Measurements from ENCODE around the gene ANKRD34B.

Gene ANKRD34B

DNA sequence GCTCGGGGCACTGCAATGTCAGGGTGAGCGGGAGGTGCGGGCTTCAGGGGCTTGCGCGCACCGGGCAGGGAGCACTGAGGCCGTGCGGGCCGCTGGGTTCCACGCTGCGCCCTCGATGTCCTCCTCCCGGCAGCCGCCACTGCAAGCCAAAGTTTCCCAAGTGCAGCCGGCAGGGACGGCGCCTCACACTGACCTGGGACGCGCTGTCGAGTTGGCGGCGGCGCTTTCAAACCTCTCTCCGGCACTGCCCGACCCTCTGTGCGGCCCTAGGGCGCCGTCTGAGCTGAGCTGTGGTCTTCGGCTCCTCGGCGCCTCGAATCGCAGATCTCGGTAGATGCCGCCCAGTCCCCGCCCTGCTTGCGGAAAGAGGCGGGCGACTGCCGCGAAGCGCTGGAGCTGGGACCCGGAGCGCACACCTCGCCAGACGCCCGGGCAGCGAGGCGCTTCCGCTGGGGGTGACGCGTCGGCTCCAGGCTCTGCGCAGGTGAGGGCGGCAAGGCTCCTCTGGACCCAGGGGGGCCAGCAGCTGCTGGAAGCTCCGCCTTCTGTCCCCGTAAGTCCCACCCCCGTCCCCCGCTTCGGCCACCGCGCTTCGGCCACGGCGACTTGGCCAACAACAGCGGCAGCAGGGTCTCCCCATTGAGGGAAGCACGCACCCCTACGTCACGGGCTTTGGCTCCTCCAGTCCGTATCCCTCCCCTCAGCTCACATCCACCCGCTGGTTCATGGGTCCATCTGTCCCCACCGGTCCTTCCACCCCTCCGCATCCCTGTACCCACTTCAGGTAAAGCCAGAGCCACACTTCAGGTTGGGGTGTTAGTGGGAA lies at the start of gene ANKRD34B:
Gene ANKRD34B, minus strand, starts transcription at position 320 of the 826 bp plus-strand sequence. CDS start 10,261 bp downstream, outside the sequence.
- H3K4me3 Mint-ChIP-seq: peak within 1 kb of the TSS; percentile 65
- peaks cover 81% of the 10 kb centered on the region for H3K27me3 Mint-ChIP-seq
- H3K36me3 Mint-ChIP-seq: no peaks in the 10 kb centered on the region
- H3K4me1 Mint-ChIP-seq: peaks cover 9% of the 10 kb centered on the region
- no peak within 1 kb of the TSS for H3K27ac Mint-ChIP-seq
- CTCF ChIA-PET: no interaction called here
- H3K9me3 Mint-ChIP-seq: no peaks in the 10 kb centered on the region
- peak; percentile 67 for DNase-seq

DNA sequence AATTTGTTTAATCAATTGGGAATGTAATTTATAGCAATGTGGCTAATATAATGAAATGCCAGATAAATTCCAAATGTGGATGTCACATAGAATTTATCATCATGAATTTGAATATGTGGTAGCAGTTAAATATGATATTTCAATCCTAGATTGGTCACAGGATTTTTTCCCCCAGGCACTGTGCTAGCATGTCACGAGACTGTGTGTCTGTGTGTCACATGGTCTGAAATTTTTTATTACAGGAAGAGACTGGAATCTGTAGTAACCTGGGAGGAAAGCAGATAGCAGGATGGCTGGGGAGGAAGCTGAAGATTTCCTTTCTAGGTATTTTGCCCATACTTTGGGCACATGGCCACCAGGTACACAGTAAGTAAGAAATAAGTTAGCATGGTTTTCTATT lies 49.0 kb upstream of the ANKRD34B start:
- Mint-ChIP-seq H3K27ac (no peak overlapping the region), H3K27me3 (no peaks in the 10 kb centered on the region)

DNA sequence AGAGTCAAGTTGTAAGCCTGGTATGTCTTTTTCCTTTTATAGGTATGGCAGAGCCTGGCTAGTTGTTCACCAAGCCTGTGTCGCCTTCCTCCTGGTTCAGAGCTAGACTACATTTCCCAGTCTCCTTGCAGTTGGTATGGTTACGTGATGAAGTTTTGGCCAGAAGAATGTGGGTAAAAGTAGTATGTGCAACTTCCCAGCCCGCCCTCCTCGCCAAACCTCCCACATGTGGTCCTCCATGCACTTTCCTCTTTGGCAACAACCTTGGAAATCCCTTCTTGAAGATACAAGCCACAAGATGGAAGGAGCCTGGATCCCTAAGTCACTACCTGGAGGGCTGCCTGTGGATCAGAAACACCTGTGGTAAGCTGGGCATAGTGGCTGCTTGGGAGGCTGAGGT lies 48.4 kb upstream of the ANKRD34B start:
- CTCF ChIA-PET: no interaction called here
- DNase-seq: no peak
- peaks cover 4% of the 10 kb centered on the region for H3K4me1 Mint-ChIP-seq
- H3K27me3 Mint-ChIP-seq: no peaks in the 10 kb centered on the region
- H3K36me3 Mint-ChIP-seq: peaks cover 29% of the 10 kb centered on the region
- H3K9me3 Mint-ChIP-seq: no peaks in the 10 kb centered on the region
- H3K27ac Mint-ChIP-seq: no peak overlapping the region
- H3K4me3 Mint-ChIP-seq: no peak overlapping the region

More for the DNA sequence above, 49.0 kb upstream of the ANKRD34B start:
- CTCF ChIA-PET: no interaction called here
- no peak for DNase-seq
- no peak overlapping the region for H3K4me3 Mint-ChIP-seq
- no peaks in the 10 kb centered on the region for H3K9me3 Mint-ChIP-seq
- H3K4me1 Mint-ChIP-seq: peaks cover 4% of the 10 kb centered on the region
- H3K36me3 Mint-ChIP-seq: peaks cover 30% of the 10 kb centered on the region

- Mint-ChIP-seq H3K36me3 (peaks cover 10% of the 10 kb centered on the region), H3K4me3 (no peak overlapping the region), H3K4me1 (peaks cover 4% of the 10 kb centered on the region), H3K9me3 (peaks cover 2% of the 10 kb centered on the region), H3K27me3 (no peaks in the 10 kb centered on the region), H3K27ac (no peak overlapping the region)
- DNase-seq: no peak
- CTCF ChIA-PET: no interaction called here
Measured at GRCh38 chr5:80615266-80615914, 45.3 kb upstream of the ANKRD34B start.

DNA sequence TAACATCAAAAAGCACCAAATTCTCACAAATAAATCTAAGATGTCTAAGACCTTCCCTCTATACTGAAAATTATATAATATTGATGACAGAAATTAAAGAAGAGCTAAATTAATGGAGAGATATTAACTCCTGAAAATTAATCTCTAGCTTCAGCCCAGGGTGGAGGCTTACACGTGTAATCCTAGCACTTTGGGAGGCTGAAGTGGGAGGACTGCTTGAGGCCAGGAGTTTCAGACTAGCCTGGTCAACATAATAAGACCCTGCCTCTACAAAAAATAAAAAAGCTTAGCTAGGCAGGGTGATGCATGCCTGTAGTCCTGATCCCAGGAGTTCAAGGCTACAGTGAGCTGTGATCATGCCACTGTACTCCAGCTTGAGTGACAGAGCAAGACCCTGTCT lies 39.6 kb upstream of the ANKRD34B start:
- CTCF ChIA-PET: no interaction called here
- Mint-ChIP-seq H3K36me3 (peaks cover 1% of the 10 kb centered on the region), H3K27ac (no peak overlapping the region), H3K27me3 (no peaks in the 10 kb centered on the region), H3K9me3 (peaks cover 4% of the 10 kb centered on the region), H3K4me3 (no peak overlapping the region), H3K4me1 (peaks cover 2% of the 10 kb centered on the region)
- no peak for DNase-seq

- Mint-ChIP-seq H3K4me3 (no peak overlapping the region), H3K4me1 (peaks cover 2% of the 10 kb centered on the region), H3K36me3 (peaks cover 1% of the 10 kb centered on the region), H3K27me3 (no peaks in the 10 kb centered on the region), H3K27ac (no peak overlapping the region), H3K9me3 (peaks cover 4% of the 10 kb centered on the region)
- CTCF ChIA-PET: no interaction called here
- no peak for DNase-seq
Measured at GRCh38 chr5:80608731-80609130, 38.7 kb upstream of the ANKRD34B start.

GRCh38 chr5:80607832-80608231 lies 37.8 kb upstream of the ANKRD34B start:
- Mint-ChIP-seq H3K4me3 (no peak overlapping the region), H3K27me3 (no peaks in the 10 kb centered on the region), H3K27ac (no peak overlapping the region), H3K9me3 (peaks cover 4% of the 10 kb centered on the region), H3K36me3 (peaks cover 1% of the 10 kb centered on the region), H3K4me1 (peaks cover 2% of the 10 kb centered on the region)
- no peak for DNase-seq
- CTCF ChIA-PET: no interaction called here

- H3K36me3 Mint-ChIP-seq: peaks cover 1% of the 10 kb centered on the region
- peaks cover 4% of the 10 kb centered on the region for H3K9me3 Mint-ChIP-seq
- peaks cover 2% of the 10 kb centered on the region for H3K4me1 Mint-ChIP-seq
- no peaks in the 10 kb centered on the region for H3K27me3 Mint-ChIP-seq
- H3K27ac Mint-ChIP-seq: no peak overlapping the region
- CTCF ChIA-PET: no interaction called here
- H3K4me3 Mint-ChIP-seq: no peak overlapping the region
- no peak for DNase-seq
Measured at GRCh38 chr5:80607343-80607742, 37.3 kb upstream of the ANKRD34B start.

DNA sequence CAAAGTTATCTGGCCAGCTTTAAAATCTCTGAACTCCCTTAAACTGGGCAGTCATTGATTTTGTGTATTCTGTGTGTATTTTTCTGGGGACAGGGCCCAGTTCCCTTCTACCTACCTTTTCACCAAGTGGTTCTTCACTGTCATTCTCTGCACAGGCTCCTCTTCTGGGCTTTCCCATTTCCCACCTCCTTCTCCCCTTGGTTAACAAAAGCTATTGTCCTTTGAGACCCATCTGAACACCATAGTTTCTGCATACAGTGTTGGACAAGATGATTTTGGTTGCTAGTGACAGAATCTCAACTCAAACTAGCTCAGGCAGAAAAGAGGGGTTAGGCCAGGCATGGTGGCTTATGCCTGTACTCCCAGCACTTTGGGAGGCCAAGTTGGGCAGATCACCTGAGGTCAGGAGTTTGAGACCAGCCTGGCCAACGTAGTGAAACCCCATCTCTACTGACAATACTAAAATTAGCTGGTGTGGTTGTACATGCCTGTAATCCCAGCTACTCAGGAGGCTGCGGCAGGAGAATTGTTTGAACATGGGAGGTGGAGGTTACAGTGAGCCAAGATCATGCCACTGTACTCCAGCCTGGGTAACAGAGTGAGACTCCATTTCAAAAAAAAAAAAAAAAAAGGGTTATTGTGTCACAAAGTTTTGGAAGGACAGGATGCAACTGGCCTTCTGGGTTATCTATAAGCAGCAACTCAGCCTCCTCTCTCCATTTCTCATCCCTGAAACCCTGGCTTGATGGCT lies 31.0 kb upstream of the ANKRD34B start:
- no peaks in the 10 kb centered on the region for H3K9me3 Mint-ChIP-seq
- no peak overlapping the region for H3K27ac Mint-ChIP-seq
- no peaks in the 10 kb centered on the region for H3K27me3 Mint-ChIP-seq
- peak; percentile 25 for DNase-seq
- H3K36me3 Mint-ChIP-seq: no peaks in the 10 kb centered on the region
- H3K4me3 Mint-ChIP-seq: no peak overlapping the region
- CTCF ChIA-PET: no interaction called here
- no peaks in the 10 kb centered on the region for H3K4me1 Mint-ChIP-seq

GRCh38 chr5:80597500-80597899 lies 27.4 kb upstream of the ANKRD34B start:
- CTCF ChIA-PET: no interaction called here
- no peak for DNase-seq
- Mint-ChIP-seq H3K36me3 (no peaks in the 10 kb centered on the region), H3K4me1 (no peaks in the 10 kb centered on the region), H3K9me3 (no peaks in the 10 kb centered on the region), H3K4me3 (no peak overlapping the region), H3K27me3 (peaks cover 10% of the 10 kb centered on the region), H3K27ac (no peak overlapping the region)

DNA sequence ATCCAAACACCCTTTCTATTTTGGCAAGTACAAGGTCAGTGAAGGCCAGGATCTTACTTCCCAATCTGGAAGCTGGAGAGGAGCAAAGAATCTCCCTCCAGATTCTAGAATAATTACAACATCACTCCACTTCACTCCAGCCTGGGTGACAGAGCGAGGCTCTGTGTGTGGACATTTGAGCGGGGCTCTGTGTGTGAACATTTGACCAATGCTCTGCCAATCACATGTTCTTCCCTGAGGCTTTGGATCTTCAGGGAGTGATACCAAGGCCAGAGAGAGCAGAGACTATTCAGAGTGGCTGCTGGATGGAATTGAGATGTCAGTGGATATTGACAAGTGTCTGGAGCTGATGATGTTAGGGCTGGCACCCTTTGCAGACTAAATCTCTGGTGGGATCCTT lies 24.7 kb upstream of the ANKRD34B start:
- no peak for DNase-seq
- H3K9me3 Mint-ChIP-seq: no peaks in the 10 kb centered on the region
- CTCF ChIA-PET: no interaction called here
- no peaks in the 10 kb centered on the region for H3K36me3 Mint-ChIP-seq
- no peaks in the 10 kb centered on the region for H3K4me1 Mint-ChIP-seq
- H3K27me3 Mint-ChIP-seq: peaks cover 17% of the 10 kb centered on the region
- no peak overlapping the region for H3K27ac Mint-ChIP-seq
- no peak overlapping the region for H3K4me3 Mint-ChIP-seq

GRCh38 chr5:80592761-80593160 lies 22.7 kb upstream of the ANKRD34B start:
- peaks cover 17% of the 10 kb centered on the region for H3K27me3 Mint-ChIP-seq
- CTCF ChIA-PET: no interaction called here
- H3K36me3 Mint-ChIP-seq: no peaks in the 10 kb centered on the region

DNA sequence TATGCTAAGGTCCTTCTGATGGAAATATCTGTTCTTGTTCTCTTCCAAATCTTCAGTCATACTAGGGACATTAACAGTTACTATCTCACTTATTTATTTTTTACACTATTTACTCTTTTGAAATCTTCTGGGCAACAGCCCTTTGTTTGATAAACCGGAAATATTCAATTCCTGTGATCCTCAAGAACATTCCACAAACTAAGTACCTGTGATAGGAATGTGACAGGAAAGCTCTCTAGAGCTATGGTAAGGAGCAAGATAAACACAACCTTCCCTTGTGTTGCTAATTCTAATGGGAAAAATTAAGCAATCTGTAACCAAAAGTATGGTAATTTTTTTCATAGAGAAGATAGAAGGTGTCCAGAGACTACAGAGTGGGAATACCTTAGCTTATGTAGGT lies 22.0 kb upstream of the ANKRD34B start:
- Mint-ChIP-seq H3K4me3 (no peak overlapping the region), H3K9me3 (no peaks in the 10 kb centered on the region), H3K36me3 (no peaks in the 10 kb centered on the region), H3K27ac (no peak overlapping the region), H3K4me1 (no peaks in the 10 kb centered on the region), H3K27me3 (peaks cover 17% of the 10 kb centered on the region)
- CTCF ChIA-PET: no interaction called here
- no peak for DNase-seq

More at GRCh38 chr5:80592761-80593160, 22.7 kb upstream of the ANKRD34B start:
- Mint-ChIP-seq H3K27ac (no peak overlapping the region), H3K4me1 (no peaks in the 10 kb centered on the region), H3K4me3 (no peak overlapping the region), H3K9me3 (no peaks in the 10 kb centered on the region)
- no peak for DNase-seq

GRCh38 chr5:80591352-80591751 lies 21.3 kb upstream of the ANKRD34B start:
- H3K36me3 Mint-ChIP-seq: no peaks in the 10 kb centered on the region

More at GRCh38 chr5:80591352-80591751, 21.3 kb upstream of the ANKRD34B start:
- DNase-seq: no peak
- Mint-ChIP-seq H3K27me3 (peaks cover 17% of the 10 kb centered on the region), H3K9me3 (no peaks in the 10 kb centered on the region), H3K4me3 (no peak overlapping the region), H3K27ac (no peak overlapping the region), H3K4me1 (no peaks in the 10 kb centered on the region)
- CTCF ChIA-PET: no interaction called here
